ENCODE measurements around the gene SIK2.

SIK2 gene

DNA sequence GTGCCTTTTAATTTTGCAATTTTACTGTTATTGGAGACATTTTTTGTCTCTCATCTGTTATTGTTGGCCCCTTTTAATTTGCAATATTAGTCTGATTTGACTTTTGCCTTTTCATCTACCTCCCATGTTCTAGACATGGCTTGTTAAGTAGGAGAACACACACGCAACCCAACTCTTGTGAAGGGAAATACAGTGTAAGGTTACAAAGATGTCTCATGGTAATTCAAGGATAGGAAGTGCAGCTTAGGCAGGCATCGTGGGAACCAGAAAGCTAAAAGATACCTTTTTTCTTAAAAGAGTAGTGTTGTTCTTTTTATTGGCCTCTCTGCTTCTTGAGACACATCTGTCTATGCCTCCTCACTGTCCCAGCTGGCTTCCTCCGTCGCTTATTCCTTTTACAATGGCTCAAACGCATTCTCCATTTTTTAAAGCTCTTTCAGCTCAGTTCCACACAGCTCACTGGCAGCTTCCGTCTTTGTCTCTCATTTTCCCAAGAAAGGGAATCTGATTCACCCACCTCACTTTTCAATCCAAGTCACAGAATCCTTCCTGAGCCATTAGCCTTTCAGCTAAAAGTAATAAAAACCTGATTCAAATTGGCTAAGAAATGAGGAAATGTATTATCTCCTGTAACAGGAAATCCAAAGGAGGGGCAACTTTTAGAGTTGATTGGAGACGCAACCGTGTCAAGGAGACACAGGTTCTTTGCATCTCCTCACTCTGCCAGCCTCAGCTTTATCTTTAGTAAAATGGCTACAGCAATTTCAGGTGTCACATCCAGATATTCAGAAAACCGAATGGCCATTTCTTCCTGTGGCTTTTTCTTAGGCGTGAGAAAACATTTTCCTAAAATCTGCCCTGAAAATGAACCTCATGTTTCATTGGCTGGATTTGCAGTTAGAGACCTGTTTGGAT is 57.2 kb downstream of the SIK2 start:
- DNase-seq (ENCODE audit: low read depth) = no peak

DNA sequence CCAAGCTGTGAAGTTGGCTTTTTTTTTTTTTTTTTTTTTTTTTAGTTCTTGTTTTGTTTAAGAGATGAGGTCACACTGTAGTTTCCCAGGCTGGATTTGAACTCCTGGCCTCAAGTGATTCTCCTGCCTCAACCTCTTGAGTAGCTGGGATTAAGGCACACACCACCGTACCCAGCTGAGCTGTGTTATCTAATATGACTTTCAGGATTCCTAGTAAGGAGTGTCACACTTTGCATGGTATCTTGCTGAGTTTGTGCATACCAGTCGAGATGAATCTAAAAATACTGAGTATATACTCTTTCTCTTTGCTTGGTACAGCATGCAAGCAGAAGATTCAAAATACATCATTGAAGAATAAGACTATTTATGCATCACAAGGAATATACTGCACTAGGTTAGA is 58.6 kb downstream of the SIK2 start:
- DNase-seq (ENCODE audit: low read depth) = no peak

DNA sequence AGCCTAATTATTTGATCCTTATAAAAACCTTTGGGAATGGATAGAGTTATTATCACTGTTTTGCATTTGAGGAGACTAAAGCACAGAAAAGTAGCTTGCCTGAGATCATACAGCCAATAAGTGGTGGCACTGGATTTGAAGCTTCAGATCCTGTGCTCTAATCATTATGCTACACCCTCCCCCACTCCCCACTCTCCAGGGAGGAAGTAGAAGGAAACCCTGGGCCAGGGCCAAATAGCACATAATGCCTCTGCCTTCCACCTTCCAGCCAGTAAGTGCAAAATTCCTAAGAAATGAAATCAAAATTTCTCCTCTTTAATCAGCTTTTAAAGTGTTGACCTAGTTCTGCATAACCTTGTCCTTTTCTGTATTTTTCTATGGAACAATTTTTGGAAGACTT is 61.6 kb downstream of the SIK2 start:
- no peak for DNase-seq (ENCODE audit: low read depth)

DNA sequence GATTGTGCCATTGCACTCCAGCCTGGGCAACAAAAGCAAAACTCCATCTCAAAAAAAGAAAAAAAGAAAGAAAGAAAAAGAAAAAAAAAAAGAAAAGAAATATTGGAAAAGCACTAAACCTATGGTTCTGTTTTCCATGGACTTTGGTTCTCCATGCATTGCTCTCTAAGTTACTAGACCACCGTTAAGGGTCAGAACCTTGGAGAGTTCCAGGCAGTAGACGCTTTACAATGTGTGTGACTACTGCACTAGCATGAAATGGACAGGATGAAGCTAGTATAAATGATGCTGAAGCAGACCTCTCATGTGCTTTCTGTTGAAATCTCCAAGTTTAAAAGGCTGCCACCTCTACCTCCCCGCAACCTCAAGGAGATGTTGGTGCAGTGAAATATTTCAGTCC is 63.5 kb downstream of the SIK2 start:
- DNase-seq (ENCODE audit: low read depth) = no peak

DNA sequence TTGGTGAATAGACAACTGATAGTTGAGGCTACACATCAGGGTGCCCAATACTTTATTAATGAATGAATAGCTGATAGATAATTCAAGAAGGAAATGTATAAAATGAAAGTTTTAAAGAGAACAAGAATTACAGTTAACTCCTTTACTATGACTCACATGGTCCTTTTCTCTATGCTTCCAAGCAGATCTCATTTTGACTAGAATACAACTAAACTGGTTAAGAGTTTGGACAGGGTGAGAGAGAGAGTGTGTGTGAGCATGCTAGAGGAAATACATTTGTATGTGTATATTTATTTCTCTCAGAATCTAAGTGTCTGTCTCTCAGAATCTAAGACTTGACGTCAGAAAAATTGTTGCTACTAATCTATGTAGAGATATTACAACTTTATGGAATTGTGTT is 66.7 kb downstream of the SIK2 start:
- DNase-seq (ENCODE audit: low read depth) = no peak

DNA sequence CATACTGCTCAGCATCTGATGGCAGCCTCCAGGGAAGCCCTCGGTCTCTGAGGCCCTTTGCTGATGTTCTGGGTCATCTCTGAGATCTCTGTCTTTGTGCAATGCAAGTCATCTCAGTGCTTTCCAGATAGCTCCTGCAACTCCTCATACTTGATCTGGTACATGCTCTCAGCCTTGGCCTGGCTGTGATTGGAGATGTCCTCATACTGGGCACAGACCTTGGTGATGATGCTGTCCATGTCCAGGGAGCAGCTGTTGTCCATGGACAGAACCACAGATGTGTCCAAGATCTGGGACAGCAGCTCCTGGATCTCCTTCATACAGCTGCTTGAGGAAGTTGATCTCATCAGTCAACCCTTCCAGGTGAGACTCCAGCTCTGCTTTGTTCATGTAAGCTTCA is 69.1 kb downstream of the SIK2 start:
- no peak for DNase-seq (ENCODE audit: low read depth)

DNA sequence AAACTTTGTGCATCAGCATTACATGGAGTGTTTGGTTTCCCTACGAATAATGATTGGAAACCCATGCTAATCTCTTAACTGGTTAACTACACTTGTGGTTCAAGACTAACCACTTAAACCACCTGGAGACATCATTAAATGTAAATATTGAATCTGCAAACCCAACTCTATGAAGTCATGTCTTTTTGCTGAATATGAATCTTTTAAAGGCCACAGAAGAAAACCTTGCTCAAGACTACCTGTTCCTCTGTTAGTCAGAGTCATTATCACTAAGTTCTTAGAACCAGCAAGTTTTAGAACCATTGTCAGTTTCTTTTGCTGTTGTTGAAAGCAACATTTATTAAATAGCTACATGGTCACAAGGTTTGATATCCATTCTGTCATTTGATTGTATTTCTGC is 70.7 kb downstream of the SIK2 start:
- DNase-seq (ENCODE audit: low read depth) = no peak

DNA sequence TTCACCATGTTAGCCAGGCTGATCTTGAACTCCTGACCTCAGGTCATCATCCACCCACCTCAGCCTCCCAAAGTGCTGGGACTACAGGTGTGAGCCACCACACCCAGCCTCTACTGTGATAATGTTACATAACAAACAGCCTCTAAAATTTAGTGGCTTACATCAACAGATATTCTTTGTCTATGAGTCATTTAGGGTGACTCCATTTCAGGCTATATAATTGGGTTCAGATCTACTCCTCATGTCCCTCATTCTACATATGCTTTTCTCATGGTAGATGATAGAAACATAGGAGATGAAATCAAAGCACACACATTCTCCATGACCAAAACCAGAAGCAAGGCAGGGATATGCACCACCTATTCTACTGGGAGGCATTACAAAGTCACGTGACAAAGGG is 72.7 kb downstream of the SIK2 start:
- DNase-seq (ENCODE audit: low read depth) = no peak

DNA sequence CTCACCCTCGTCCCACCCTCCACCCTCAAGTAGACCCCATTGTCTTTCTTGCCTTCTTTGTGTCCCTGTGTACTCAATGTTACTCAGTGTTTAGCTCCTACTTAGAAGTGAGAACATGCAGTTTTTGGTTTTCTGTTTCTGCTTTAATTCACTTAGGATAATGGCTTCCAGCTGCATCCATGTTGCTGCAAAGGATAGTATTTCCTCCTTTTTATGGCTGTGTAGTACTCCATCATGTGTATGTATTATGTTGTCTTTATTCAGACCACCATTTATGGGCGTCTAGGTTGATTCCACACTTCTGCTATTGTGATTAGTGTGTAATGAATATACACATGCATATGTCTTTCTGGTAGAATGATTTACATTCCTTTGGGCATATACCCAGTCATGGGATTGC is 73.6 kb downstream of the SIK2 start:
- DNase-seq (ENCODE audit: low read depth) = no peak

DNA sequence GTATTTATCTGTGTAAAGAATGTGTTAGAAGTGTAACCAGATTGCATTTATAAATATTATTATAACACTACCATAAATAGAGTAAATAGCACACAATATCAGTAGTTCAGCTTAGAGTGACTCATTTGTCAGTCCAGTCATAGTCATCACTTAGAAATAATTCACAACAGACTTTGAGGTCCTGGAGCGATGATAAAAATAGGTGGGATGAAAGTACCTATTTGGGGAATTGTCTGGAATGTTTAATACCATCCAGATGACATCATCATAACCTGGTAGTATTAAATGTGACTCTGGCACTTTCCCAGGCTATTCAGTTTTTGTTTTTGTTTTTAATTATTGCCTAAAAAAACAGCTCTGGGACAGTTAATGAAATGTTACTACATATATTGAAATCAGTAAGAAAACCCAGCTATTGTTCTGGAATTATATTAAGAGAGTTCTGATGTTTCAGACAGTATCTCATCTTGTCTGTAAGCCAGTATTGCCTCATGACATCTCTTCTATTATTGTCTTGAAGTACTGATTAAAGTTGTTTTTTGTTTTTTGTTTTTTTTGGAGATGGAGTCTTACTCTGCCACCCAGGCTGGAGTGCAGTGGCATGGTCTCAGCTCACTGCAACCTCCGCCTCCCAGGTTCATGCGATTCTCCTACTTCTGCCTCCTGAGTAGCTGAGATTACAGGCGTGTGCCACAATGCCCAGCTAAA is 74.8 kb downstream of the SIK2 start:
- DNase-seq (ENCODE audit: low read depth) = no peak

DNA sequence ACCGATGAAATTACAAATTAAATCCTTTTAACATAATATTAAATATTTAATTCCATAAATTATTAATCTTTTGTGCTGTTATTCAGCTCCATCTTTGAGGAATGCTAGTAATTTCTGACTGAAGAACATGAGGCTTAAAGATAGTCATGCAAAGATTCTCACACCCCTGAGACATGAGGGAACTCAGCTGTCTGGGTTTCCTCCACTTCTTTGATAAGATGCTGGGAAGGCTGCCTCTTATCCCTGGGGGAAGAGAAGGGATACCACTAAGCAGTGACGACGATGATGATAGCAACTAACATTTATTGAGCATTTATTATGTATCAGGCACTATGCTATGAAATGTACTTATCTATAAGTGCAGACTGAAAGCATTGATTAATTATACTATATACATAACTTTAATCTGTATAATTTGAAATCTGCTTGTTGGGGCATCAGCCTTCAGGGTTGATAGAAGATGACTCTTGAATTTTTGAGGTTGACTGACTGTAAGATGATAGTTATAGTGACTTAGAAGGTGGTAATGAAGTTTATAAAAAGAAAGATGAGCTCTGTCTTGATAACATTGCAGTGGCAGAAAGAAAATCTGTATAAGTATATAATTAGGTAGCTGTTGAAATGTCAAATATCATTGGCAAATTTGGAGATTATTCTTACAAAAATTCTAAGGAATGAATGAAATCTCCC is 78.4 kb downstream of the SIK2 start:
- no peak for DNase-seq (ENCODE audit: low read depth)

DNA sequence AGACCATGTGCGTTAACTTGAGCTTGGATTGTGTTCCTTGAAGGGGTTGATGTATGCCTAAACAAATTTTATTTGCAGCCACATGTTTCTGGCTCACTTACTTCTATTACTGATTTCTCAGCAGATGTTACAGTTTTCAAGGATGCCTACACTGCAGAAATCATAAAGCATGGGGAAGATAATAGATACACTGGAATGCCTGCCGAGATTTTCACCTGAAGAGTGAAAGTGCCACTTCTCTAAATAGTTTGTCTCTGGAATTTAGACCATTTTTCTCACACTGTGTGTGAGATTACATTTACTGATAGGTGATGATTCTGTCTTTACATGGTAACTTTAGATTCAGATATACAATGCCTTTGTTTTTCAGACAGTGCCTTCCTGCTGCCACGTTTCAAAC is 81.6 kb downstream of the SIK2 start:
- DNase-seq (ENCODE audit: low read depth) = no peak

DNA sequence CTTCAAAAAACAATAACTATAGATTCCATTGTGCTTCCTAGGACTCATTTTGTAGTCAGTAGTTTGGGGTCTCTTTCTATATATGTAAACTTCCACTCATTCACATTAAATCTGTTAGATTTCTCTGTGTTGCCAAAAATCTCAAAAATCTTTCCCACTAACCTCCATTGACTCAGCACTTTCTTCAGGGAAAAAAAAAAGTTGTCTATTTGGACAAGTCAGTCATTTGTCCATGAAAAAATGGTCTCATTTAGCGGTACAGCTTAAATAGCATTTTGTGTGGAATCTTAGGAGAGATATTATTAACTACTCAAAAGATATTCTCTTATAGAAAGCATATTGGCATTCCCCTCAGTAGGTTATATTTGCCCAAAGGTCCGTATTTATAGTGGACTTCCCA is 82.0 kb downstream of the SIK2 start:
- no peak for DNase-seq (ENCODE audit: low read depth)

DNA sequence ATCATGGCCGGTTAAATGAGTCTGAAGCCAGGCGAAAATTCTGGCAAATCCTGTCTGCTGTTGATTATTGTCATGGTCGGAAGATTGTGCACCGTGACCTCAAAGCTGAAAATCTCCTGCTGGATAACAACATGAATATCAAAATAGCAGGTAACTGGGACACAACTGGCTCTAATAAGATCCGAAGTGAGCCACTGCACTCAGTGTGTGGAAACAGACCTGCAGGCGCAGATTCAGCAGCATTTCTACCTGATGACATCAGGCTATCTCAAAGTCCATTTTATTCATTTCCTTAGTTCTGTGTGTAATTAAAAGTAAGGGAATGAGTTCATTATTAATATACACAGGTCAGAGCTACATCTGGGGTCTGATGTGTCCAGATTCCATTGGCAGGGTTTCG is 85.8 kb downstream of the SIK2 start:
- no peak for DNase-seq (ENCODE audit: low read depth)

DNA sequence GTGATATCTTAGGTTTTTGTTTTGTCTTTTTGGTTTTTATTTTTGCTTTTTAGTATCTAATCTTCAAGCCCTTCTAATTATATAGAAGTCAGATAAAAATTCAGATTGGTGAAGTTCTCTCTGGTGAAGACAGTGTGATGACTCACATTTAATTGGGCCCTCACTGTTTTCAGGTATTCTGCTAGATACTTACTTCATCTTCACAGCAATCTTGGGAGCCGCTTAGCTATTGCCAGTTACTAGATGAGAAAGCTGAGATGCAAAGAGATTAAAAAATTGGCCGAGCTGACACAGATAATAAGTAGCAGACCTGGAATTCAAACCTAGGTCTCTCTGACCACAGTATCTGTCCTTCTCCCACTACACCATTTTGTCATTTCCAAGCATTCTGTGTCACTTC is 88.9 kb downstream of the SIK2 start:
- DNase-seq (ENCODE audit: low read depth) = no peak

DNA sequence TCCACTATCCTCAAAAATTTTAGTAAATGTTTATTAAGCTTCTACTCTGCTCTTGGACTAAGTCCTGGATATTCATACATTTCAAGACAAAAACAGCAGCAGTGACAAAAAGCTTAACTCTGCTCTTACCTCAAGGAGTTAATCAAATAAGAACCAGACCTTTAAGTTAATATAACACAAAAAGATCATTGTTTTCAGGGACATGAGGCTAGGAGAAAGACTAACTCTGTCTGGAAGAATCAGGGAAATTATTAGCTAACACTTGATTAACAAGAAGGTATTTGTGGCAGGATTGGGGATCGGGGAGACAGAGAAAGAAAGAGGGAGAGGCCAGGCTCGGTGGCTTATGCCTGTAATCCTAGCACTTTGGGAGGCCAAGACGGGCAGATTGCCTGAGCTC is 89.5 kb downstream of the SIK2 start:
- no peak for DNase-seq (ENCODE audit: low read depth)

DNA sequence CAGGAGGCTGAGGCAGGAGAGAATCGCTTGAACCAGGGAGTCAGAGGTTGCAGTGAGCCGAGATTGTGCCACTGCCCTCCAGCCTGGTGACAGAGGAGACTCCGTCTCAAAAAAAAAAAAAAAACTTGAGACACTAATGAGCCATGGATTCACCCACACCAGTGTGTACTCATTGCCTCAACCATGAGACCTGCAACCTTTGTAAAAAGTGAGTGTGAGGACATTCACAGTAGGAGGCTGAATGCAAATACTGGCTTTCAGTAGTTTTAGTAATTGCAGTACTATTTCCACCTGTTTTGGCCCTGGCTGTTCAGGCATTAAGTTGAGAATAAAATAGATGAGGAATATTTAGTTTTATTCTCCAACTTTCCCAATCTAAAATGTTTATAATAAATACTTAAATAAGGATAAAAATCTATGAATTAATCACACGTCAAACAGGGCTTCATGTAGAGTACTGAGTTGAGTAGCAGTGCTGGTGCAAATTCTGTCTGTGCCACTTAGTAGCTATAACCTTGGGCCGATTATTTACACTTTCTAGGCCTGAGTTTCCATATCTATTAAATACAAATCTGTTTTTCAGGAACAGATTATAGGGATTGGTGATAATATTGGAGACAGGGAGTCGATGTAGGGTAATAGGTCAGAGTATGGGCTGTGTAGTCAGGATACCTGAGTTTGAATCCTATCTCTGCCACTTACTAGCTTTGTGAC is 91.1 kb downstream of the SIK2 start:
- DNase-seq (ENCODE audit: low read depth) = no peak

DNA sequence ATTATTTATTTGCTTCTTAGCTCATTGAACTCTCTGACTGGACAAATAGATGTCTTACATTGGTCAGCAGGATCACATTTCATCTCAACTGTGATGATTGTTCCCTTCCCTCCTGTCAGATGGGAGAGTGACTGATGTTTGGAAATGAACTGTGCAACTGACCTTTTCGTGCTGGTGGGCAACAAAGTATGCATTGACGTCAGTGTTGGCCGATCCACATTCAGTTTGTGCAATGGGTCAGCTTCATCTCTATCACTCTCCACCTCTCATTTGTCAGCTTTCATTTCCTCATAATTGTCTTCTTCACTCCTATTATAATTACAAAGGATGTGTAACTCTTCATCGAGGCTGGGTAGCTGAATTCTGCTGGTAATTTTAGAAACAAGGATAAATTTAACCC is 92.6 kb downstream of the SIK2 start:
- no peak for DNase-seq (ENCODE audit: low read depth)

DNA sequence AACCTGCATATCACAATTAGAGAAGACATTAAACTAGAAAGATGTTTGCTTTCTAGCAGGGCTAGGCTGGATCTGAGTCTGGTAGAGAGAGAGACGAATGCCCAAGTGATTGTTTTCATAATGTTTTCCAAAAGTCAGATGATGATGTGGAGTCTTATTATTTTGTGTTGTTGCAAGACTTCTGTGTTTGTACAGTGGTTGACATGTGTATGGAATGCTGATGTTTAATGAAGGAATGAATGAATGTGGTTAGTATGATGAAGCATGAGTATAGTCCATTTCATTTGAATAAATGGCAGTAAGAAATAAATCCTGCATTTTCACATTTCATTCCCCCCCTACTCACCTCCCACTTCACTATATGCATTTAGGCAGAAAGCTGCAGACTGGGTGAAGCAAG is 94.3 kb downstream of the SIK2 start:
- DNase-seq (ENCODE audit: low read depth) = no peak

DNA sequence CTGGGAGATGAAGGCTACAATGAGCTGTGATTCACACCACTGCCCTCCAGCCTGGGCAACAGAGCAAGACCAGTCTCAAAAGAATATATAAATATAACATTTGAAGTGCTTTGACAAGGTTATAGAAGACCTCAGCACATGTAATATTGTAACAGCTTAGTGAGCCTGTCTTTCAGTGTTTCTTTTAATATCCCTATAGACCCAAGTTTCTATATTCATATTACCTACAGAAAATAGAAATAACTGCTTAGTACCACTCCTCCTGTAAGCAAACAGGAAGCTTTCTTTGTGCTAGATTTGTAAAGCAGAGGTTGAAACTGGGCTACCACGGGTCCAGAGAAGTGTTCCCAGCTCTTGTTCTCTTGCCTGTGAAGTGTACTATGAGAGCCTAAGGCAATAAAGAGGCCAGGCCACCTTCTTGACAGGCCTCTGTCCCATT is 95.7 kb downstream of the SIK2 start:
- no peak for DNase-seq (ENCODE audit: low read depth)

DNA sequence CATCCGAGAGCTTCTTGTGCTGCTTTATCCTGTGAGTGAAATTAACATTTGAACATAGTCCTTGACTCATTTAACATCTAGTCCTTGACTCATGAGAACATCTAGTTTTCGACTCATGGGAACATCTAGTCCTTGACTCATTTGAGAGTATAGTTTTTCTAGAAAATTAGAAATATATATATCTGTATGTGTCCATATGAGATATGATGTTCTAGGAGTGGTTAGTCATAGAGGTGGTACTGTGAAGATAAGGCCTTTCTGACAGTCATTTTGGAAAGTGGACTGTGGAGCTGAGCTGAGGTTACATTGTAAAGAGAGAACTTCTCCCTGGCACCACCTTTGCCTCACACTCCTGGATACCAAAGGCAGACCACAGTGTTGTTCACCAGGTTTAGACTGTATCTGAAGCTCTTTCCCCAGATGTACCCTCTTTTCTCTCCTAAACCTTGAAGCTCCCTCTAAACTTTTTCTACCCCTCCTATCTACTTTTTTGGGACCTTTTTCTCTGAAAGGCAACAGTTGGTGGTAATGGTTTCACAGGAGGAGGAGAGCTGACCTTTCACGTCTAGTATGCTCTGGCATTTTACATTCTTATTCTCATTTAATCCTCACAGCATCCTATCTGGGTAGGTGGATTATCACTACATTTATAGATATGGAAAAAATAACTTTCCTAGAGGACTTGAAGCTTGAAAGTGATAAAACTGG is 96.8 kb downstream of the SIK2 start:
- DNase-seq (ENCODE audit: low read depth) = no peak

All from stimulated activated CD8-positive, alpha-beta memory T cell treated with anti-CD3 and anti-CD28 coated beads, Interleukin-4, amount 100 ng/mL, for 24 hours (primary cell).